ENCODE measurements around the gene C12orf57. TPM values are rescaled to one million over a fixed set of nuclear protein-coding genes. Genes with fewer than 3 reads are reported as not detected.

The C12orf57 gene
- total and polyA plus RNA-seq, 2 of the 13 experiments (the other 11 are each of a cell fraction or from before 2014, with no cell fraction given) = 84.0 to 287 TPM

GRCh38 chr12:6903722-6904121 lies 40.1 kb upstream of the C12orf57 start (continued):
- TF ChIP-seq ZNF704 (CRISPR knock-in tag; IDR thresholded peaks at IDR 0.05; ENCODE audit: borderline replicate concordance) = no peak

GRCh38 chr12:6904280-6905276 lies 39.2 kb upstream of the C12orf57 start, which contains the start of gene LRRC23:
Gene LRRC23, plus strand, starts transcription at chr12:6904822. Its CDS starts 812 bp downstream, at chr12:6905634.
- peak; percentile 90 for DNase-seq (ENCODE audit: low spot score)
- Histone ChIP-seq H3K9ac (ENCODE audit: insufficient read depth, low read depth, low read length) (peak within 1 kb of the TSS; percentile 81), H4K20me1 (ENCODE audit: insufficient read depth, low read length) (no peaks in the 10 kb centered on the region), H3K4me3 (replicated peaks in 1 of 3; ENCODE audit: insufficient read depth in 1 of 3, low read depth in 2 of 3, low read length in 3 of 3) (peak within 1 kb of the TSS; percentile 78 to 88 (median 83)), H3K27ac (ENCODE audit: extremely low read length, insufficient read depth, low read length) (peak within 1 kb of the TSS; percentile 69), H2AFZ (ENCODE audit: low read length) (peak within 1 kb of the TSS; percentile 90), H3K36me3 (replicated peaks in 1 of 2; ENCODE audit: control insufficient read depth in 1 of 2, insufficient read depth in 2 of 2, low read length in 2 of 2) (no peaks in the 10 kb centered on the region), H3K4me1 (ENCODE audit: insufficient read depth, low read length) (peaks cover 60% of the 10 kb centered on the region), H3K4me2 (ENCODE audit: low read depth, low read length) (peak within 1 kb of the TSS; percentile 96), H3K9me3 (ENCODE audit: low read length) (no peaks in the 10 kb centered on the region), H3K27me3 (ENCODE audit: control insufficient read depth in 1 of 2, insufficient read depth in 2 of 2, low read length in 2 of 2) (no peaks in the 10 kb centered on the region), H3K79me2 (ENCODE audit: insufficient read depth, low read length) (no peaks in the 10 kb centered on the region)
- intact Hi-C loops (cut with micrococcal nuclease; ENCODE audit: unreplicated experiment) = no loop called here
- BruUV-seq (replicated peaks) = no TSS peak
- WGBS (ENCODE audit: low lambda C conversion rate) = 5% methylated on average over 34 of the region's 34 CpGs
- peak; percentile 84 for FAIRE-seq
- ChIA-PET POLR2A (interaction anchor here (0.6 to 2.2 kb wide), 7 partner anchors 9 to 203 kb away, joined by 3 to 10 read pairs (median 4); partner anchors contain the start of genes ENO2, SPSB2, TPI1 and USP5), CTCF (ENCODE audit: low intra/inter-chr PET ratio, low total read pairs) (no interaction called here)
- ATAC-seq = peak; percentile 89
- in situ Hi-C loops (cut with HindIII; ENCODE audit: extremely low pct_ligation_motif_present, low pct_unique_long_range_greater_than_20kb) = no loop called here
- TF ChIP-seq PHF8 (CRISPR knock-in tag; IDR thresholded peaks at IDR 0.05) (0 out of 2 replicates have a peak, but pooled peaks have one; percentile 40), EEA1 (CRISPR knock-in tag; IDR thresholded peaks at IDR 0.05; ENCODE audit: borderline replicate concordance) (no peak), FOSL2 (CRISPR knock-in tag; IDR thresholded peaks at IDR 0.05) (no peak), NFYB (CRISPR knock-in tag; IDR thresholded peaks at IDR 0.05) (peak; percentile 78), RBM22 (optimal IDR thresholded peaks at IDR 0.05; ENCODE audit: low read length) (no peak), KLF11 (CRISPR knock-in tag; IDR thresholded peaks at IDR 0.05) (no peak), ZBTB1 (CRISPR knock-in tag; IDR thresholded peaks at IDR 0.05; ENCODE audit: borderline replicate concordance) (no peak), ZNF430 (CRISPR knock-in tag; IDR thresholded peaks at IDR 0.05) (no peak), DZIP1 (CRISPR knock-in tag; IDR thresholded peaks at IDR 0.05) (no peak), ZBTB26 (CRISPR knock-in tag; IDR thresholded peaks at IDR 0.05; ENCODE audit: borderline replicate concordance) (no peak), KDM5A (IDR thresholded peaks at IDR 0.05; ENCODE audit: borderline replicate concordance, low read length) (no peak; the same call in 1 of the 2 replicates), ZNF543 (CRISPR knock-in tag; IDR thresholded peaks at IDR 0.05) (no peak), JUND (CRISPR knock-in tag; IDR thresholded peaks at IDR 0.05) (0 out of 2 replicates have a peak, but pooled peaks have one; percentile 23), THAP11 (CRISPR knock-in tag; IDR thresholded peaks at IDR 0.05) (peak; percentile 60; the same call in 1 of the 2 replicates), SAFB2 (CRISPR knock-in tag; IDR thresholded peaks at IDR 0.05; ENCODE audit: borderline replicate concordance, low read depth) (no peak)
